ENCODE results near the gene OR56A4.

DNA sequence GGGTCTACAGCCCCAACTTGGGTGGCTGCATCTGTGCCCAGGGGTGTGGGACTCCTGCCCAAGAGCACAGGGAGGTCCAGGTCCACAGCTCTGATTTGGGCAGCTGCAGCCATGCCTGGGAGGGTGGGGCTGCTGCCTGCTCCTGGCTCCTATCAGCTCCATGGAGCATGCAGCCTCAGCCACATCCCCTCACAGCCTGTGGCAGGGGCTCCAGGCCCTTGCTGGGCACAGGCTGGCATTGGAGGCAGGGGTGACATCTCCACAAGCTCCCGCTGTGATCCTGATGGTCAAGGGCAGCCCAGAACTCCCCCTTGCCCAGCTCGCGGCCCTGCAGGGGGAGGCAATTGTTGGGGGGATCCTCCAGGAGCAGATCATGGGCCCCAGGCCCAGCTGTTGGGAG, 6.3 kb upstream of the OR56A4 start:
- TF ChIP-seq, protein P1, sequence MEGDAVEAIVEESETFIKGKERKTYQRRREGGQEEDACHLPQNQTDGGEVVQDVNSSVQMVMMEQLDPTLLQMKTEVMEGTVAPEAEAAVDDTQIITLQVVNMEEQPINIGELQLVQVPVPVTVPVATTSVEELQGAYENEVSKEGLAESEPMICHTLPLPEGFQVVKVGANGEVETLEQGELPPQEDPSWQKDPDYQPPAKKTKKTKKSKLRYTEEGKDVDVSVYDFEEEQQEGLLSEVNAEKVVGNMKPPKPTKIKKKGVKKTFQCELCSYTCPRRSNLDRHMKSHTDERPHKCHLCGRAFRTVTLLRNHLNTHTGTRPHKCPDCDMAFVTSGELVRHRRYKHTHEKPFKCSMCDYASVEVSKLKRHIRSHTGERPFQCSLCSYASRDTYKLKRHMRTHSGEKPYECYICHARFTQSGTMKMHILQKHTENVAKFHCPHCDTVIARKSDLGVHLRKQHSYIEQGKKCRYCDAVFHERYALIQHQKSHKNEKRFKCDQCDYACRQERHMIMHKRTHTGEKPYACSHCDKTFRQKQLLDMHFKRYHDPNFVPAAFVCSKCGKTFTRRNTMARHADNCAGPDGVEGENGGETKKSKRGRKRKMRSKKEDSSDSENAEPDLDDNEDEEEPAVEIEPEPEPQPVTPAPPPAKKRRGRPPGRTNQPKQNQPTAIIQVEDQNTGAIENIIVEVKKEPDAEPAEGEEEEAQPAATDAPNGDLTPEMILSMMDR (conservative IDR thresholded peaks at IDR 0.05; ENCODE audit: low read depth, low read length), result no peak
- no peak for TF ChIP-seq EZH2phosphoT487 (IDR thresholded peaks at IDR 0.05; ENCODE audit: borderline replicate concordance, low read length)
- no peak for TF ChIP-seq EZH2 (IDR thresholded peaks at IDR 0.05; ENCODE audit: low read length, unreplicated experiment)

Data from PC-3 (cell line).